Measurements from ENCODE around the gene TNP2. TPM values are rescaled to one million over a fixed set of nuclear protein-coding genes. Genes with fewer than 3 reads are reported as not detected.

The TNP2 gene
- total and polyA plus RNA-seq, 2 of the 4 experiments (the other 2 are of a cell fraction): not detected

- no peak for TF ChIP-seq POLR2A (IDR thresholded peaks at IDR 0.05; ENCODE audit: low read depth, low read length)
These were observed 42.0 kb upstream of the TNP2 start (continued) for GRCh38 chr16:11310997-11311561.

GRCh38 chr16:11310634-11310977, 41.5 kb upstream of the TNP2 start:
- no TSS peak for BruUV-seq (replicated peaks)
- CTCF ChIA-PET: interaction anchor here (0.7 kb wide), 1 partner anchor 27 kb away, joined by 3 read pairs; no protein-coding TSS in a partner anchor
- H3K56ac ChIP-seq (ENCODE audit: extremely low read depth, insufficient read depth, low read length): no peak overlapping the region

More at GRCh38 chr16:11310634-11310977, 41.5 kb upstream of the TNP2 start:
- Histone ChIP-seq H2BK15ac (ENCODE audit: low read depth, low read length) (no peak overlapping the region; the same call in 2 of the 3 replicates), H3K4ac (ENCODE audit: low read depth, low read length) (peak overlapping the region; percentile 32; the same call in 1 of the 2 replicates), H3K9me3 (ENCODE audit: control insufficient read depth, insufficient read depth, low read length) (no peaks in the 10 kb centered on the region), H3K18ac (ENCODE audit: low read depth, low read length) (no peak overlapping the region), H3K23ac (ENCODE audit: low read depth, low read length) (no peak overlapping the region), H4K5ac (ENCODE audit: low read depth, low read length) (no peak overlapping the region), H3K4me1 (ENCODE audit: control insufficient read depth, insufficient read depth, low read length) (peaks cover 22% of the 10 kb centered on the region), H3K4me3 (ENCODE audit: insufficient read depth, low read depth, low read length) (no peak overlapping the region), H2AK5ac (ENCODE audit: low read depth, low read length) (peak overlapping the region; percentile 44; the same call in 1 of the 2 replicates), H3K36me3 (ENCODE audit: control insufficient read depth, insufficient read depth, low read length) (no peaks in the 10 kb centered on the region), H4K20me1 (ENCODE audit: insufficient read depth, low read length) (no peaks in the 10 kb centered on the region), H2AK9ac (replicated peaks; ENCODE audit: low read depth, low read length, poor library complexity) (no peak overlapping the region), H2BK120ac (ENCODE audit: low read depth, low read length) (peak overlapping the region; percentile 19; the same call in 1 of the 2 replicates), H3K14ac (replicated peaks; ENCODE audit: low read depth, low read length) (no peak overlapping the region), H3K4me2 (ENCODE audit: low read depth, low read length) (no peak overlapping the region), H2AFZ (replicated peaks; ENCODE audit: low read length, poor library complexity) (no peak overlapping the region), H2BK5ac (ENCODE audit: low read depth, low read length, poor library complexity, severe bottlenecking) (no peak overlapping the region), H2BK20ac (ENCODE audit: low read depth, low read length) (0 out of 2 replicates have a peak overlapping the region, but pooled peaks have one; percentile 15), H3K9me1 (ENCODE audit: insufficient read depth, low read length) (peaks cover 16% of the 10 kb centered on the region), H3K27me3 (ENCODE audit: control insufficient read depth, insufficient read depth, low read length) (no peaks in the 10 kb centered on the region), H4K8ac (ENCODE audit: low read depth in 2 of 2, low read length in 2 of 2) (no peak overlapping the region), H3K27ac (ENCODE audit: insufficient read depth, low read length) (no peak overlapping the region), H3K79me1 (ENCODE audit: low read depth in 1 of 2, low read length in 2 of 2) (peaks cover 0 to 5% of the 10 kb centered on the region in 2 experiments; a peak in 2 of 4 replicates), H3K9ac (ENCODE audit: low read depth, low read length) (no peak overlapping the region), H4K91ac (ENCODE audit: insufficient read depth, low read depth, low read length) (no peak overlapping the region)
- DNase-seq (no peak), ATAC-seq (ENCODE audit: low read depth) (no peak)
- TF ChIP-seq RCOR1 (IDR thresholded peaks at IDR 0.05; ENCODE audit: insufficient replicate concordance, low read length): no peak
- POLR2A ChIA-PET (ENCODE audit: unreplicated experiment): no interaction called here
- intact Hi-C loops (cut with micrococcal nuclease) (no loop called here), dilution Hi-C loops (cut with HindIII; ENCODE audit: low sequenced_read_pairs, unreplicated experiment) (no loop called here), in situ Hi-C loops (cut with MboI; ENCODE audit: low sequenced_read_pairs) (no loop called here)
- 100% methylated on average over 1 of the region's 3 CpGs; no CpG with 5 or more reads in 1 of the 2 experiments for WGBS, 2 experiments (ENCODE audit: extremely low coverage in 2 of 2, insufficient read length in 1 of 2)
